Right atrium auricular region (tissue), 2 donors: ENCODE results near the gene SLC23A1. TPM values are rescaled to one million over a fixed set of nuclear protein-coding genes. Genes with fewer than 3 reads are reported as not detected.

ENCODE experiments used
- DNase-seq: peaks from one replicate; pipeline ENCODE4 v3.0.0-alpha.2; 2019; ENCODE audit warnings: low spot score
- H3K27ac ChIP-seq, 2 donors: fragments of 200-600 bp; sonication (generic); 1 replicate in 1 of 2; 2 replicates in 1 of 2; pipeline ENCODE4 v1.5.1; 2016 to 2019
- H3K27me3 ChIP-seq, 2 donors: fragments of 200-600 bp; sonication (generic); one replicate each; pipeline versions ENCODE4 v1.5.1 to v1.6.0; 2017 to 2019
- H3K36me3 ChIP-seq: fragments of 200-600 bp; sonication (generic); one replicate; pipeline ENCODE4 v1.5.1; 2016
- H3K4me1 ChIP-seq, 2 donors: fragments of 200-600 bp; sonication (generic); one replicate each; pipeline versions ENCODE4 v1.5.1 to v1.6.0; 2017 to 2019
- H3K4me3 ChIP-seq, 2 donors: fragments of 200-600 bp; sonication (generic); 1 replicate in 1 of 2; 2 replicates in 1 of 2; pipeline ENCODE4 v1.5.1; 2017 to 2019; ENCODE audit warnings: mild to moderate bottlenecking in 1 of 2, moderate library complexity in 1 of 2
- H3K9me3 ChIP-seq, 2 donors: fragments of 200-600 bp; sonication (generic); one replicate each; pipeline ENCODE4 v1.5.1; 2019
- total RNA-seq, 2 donors: library from RNA; depleted of rRNA; stranded (reverse); fragments of >200 nt; gene quantifications; one replicate each; pipeline ENCODE4 v1.1.0, GENCODE V29; 2016
- TF ChIP-seq, protein P1 (sequence below), 2 donors: fragments of 200-600 bp; sonication (generic); IDR thresholded peaks; one replicate each; pipeline ENCODE4 v1.5.1; 2019; ENCODE audit warnings: antibody characterized with exemption in 2 of 2

SLC23A1 gene
- total RNA-seq, 2 donors from 2014 or later = not detected

DNA sequence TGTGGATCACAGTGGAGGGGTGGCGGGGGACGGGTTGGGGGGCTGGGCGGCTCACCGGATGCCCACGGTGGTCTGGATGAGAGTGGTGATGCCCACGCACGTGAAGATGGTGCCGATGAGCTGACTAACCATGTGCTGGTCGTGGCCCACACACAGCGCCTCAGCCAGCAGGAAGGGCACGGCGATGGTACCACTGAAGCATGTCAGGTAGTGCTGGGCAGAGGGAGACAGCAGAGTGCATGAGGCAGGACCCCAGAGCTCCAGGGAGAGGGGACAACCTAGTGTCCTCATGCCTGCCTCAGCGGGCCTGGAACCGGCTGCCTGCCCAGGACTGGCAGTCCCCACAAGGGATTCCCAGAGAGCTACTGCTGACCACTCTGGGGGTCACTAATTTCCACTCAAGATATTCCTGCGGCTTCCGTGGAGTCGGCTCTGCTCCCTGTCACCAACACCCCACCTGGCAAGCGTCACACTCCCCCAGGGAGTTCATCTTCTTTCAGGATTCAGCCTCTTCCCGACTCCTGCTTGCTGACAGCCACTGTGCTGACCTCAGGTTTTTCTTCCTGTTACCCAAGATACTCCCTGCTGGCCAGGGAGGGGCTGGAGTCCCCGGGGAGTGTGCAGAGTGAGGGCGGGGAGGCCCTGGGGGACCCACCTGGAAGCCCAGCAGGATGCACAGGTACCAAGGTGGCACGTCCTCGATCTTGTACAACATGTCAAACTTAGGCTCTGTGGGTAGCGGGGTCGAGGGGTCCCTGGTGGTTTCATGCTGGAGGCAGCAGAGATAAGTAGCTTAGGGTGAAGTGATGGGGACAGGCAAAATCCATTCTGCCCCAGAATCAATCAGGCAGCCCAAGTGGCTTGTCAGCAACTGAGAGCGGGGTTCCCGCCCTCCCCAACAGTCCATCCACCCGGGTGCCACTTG, 998 bp downstream of the SLC23A1 start:
- Histone ChIP-seq H3K36me3 (no peaks in the 10 kb centered on the region), H3K4me3 (no peak overlapping the region), H3K27me3 (no peaks in the 10 kb centered on the region), H3K4me1 (peaks cover 0 to 15% of the 10 kb centered on the region in 2 donors), H3K27ac (no peak overlapping the region), H3K9me3 (no peaks in the 10 kb centered on the region)
- TF ChIP-seq, protein P1, sequence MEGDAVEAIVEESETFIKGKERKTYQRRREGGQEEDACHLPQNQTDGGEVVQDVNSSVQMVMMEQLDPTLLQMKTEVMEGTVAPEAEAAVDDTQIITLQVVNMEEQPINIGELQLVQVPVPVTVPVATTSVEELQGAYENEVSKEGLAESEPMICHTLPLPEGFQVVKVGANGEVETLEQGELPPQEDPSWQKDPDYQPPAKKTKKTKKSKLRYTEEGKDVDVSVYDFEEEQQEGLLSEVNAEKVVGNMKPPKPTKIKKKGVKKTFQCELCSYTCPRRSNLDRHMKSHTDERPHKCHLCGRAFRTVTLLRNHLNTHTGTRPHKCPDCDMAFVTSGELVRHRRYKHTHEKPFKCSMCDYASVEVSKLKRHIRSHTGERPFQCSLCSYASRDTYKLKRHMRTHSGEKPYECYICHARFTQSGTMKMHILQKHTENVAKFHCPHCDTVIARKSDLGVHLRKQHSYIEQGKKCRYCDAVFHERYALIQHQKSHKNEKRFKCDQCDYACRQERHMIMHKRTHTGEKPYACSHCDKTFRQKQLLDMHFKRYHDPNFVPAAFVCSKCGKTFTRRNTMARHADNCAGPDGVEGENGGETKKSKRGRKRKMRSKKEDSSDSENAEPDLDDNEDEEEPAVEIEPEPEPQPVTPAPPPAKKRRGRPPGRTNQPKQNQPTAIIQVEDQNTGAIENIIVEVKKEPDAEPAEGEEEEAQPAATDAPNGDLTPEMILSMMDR (IDR thresholded peaks at IDR 0.05) = no peak
- DNase-seq = no peak

DNA sequence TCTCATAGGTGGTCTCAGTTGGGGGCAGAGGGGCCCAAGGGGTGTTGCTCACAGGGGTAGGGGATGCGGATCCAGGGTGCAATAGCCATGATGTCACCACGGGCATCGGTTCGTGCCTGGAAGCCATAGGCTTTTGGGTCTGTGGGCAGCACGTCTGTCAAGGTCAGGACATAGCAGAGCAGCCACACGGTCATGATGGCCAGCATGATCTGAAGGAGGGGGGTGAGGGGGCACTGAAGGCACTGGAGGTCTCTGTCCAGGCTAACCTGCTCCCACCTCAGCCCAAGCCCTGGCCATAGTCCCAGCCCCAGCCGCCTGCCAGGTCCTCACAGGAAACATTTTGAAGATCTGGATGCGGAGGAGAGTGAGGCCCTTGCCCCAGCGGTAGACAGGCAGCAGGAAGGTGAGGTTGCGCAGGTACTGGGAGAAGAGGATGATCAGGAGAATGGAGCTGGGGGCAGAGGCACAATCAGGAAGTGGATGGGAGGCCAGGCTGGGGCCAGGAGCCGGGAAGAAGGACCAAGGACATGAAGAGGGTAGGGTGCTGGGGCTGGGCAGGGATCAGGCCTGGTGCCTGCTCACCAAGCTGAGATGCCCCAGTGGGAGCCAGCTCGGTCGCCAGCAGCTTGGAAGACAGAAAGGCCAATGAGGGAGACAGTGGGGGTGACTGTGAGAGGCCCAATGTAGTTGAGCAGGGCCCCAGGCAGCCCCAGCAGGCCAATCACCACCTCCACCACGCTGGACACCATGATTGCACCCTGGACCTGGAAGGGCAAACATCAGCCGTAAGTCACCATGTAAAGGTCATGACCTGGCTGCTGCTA, 3.3 kb downstream of the SLC23A1 start:
- no peak for DNase-seq

DNA sequence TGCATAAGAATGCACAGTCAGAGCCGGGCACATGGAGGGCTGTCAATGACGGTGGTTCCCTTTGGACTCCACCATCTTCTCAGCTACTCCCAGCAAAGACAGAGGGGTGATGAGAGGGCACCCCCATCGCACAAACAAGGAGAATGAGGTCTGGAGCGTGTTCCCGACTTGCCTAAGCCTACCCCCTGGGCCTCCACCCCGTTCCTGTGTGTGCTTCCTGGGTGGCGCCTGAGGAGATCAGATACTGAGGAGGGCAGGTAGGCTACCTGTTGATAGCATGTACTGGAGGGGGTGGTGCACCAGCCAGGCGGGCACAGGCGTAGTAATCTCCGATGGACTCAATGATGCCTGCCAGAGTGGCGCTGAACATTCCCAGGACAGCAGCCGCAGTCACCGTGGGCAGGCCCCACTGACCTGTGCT, 4.1 kb downstream of the SLC23A1 start:
- peaks cover 0 to 6% of the 10 kb centered on the region in 2 donors for H3K4me1 ChIP-seq
- H3K27ac ChIP-seq = no peak overlapping the region
- no peaks in the 10 kb centered on the region for H3K36me3 ChIP-seq
- TF ChIP-seq, protein P1 (IDR thresholded peaks at IDR 0.05) = no peak
- no peak for DNase-seq
- H3K4me3 ChIP-seq = no peak overlapping the region
- no peaks in the 10 kb centered on the region for H3K9me3 ChIP-seq
- no peaks in the 10 kb centered on the region for H3K27me3 ChIP-seq

More for the DNA sequence above, 3.3 kb downstream of the SLC23A1 start:
- Histone ChIP-seq H3K9me3 (no peaks in the 10 kb centered on the region), H3K4me1 (peaks cover 0 to 8% of the 10 kb centered on the region in 2 donors), H3K4me3 (no peak overlapping the region), H3K36me3 (no peaks in the 10 kb centered on the region), H3K27me3 (no peaks in the 10 kb centered on the region), H3K27ac (no peak overlapping the region)
- TF ChIP-seq, protein P1 (IDR thresholded peaks at IDR 0.05) = no peak

DNA sequence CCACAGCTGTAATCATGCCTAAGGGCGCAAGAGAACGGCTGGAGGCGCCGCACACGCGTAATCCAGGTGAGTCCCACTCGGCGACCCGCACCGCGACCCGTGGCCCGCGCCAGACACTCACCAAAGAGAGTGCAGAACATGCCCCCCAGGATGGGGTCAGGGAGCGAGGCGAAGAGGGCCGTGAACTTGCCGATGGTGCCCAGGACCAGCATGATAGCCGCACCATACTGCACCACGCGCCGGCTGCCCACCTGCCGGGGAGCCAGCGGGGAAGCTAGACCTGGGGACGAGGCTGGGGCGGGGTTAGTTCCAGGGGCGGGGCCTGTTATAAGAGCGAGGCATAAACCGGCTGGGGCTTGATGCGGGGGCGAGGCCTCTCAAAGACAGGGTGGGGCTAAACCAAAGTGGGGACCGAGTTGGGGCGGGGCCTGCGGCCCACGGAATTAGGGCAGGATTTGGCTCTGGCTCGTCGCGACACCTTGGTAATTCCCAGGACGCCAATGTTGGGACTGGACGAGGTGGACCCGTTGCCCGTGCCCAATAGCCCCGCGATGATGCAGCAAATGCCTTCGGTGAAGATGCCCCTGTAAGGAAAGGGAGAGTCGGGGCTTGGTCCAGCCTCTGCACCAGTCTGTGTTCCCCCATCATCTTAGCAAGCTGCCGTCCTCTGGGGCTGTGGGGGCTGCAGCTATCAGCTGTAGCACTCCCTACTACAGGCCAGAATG, 4.8 kb downstream of the SLC23A1 start:
- Histone ChIP-seq H3K36me3 (no peaks in the 10 kb centered on the region), H3K4me3 (no peak overlapping the region), H3K27ac (no peak overlapping the region), H3K27me3 (no peaks in the 10 kb centered on the region), H3K9me3 (no peaks in the 10 kb centered on the region), H3K4me1 (peaks cover 0 to 13% of the 10 kb centered on the region in 2 donors)
- DNase-seq = no peak
- TF ChIP-seq, protein P1 (IDR thresholded peaks at IDR 0.05) = no peak

DNA sequence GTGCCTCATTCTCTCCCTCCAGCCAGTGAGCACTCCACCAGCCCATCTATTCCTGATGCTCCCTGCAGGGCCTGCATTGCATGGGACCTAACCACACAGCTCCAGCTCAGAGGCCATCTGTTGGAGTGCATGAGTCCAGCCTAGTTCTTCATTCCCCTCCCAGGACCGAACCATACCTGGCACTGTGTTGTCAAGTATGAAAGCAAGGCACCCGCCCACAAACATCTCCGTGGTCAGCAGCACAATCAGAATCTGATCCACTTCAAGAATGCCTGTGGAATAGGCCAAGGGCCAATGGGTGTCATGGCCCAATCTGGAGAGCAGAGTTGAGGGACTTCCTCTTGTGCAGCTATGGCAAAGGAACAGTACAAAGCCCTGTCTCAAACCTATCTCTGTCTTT, 5.9 kb downstream of the SLC23A1 start:
- DNase-seq = no peak
- H3K9me3 ChIP-seq = no peaks in the 10 kb centered on the region
- no peaks in the 10 kb centered on the region for H3K36me3 ChIP-seq
- H3K27ac ChIP-seq = no peak overlapping the region
- H3K4me3 ChIP-seq = no peak overlapping the region
- H3K4me1 ChIP-seq = peaks cover 0 to 21% of the 10 kb centered on the region in 2 donors
- TF ChIP-seq, protein P1 (IDR thresholded peaks at IDR 0.05) = no peak
- H3K27me3 ChIP-seq = no peaks in the 10 kb centered on the region
